Right atrium auricular region (tissue), 2 donors: ENCODE results near the gene FOXP1. TPM values are rescaled to one million over a fixed set of nuclear protein-coding genes. Genes with fewer than 3 reads are reported as not detected.

Experiments used
- DNase-seq: peaks from one replicate; pipeline ENCODE4 v3.0.0-alpha.2; 2019; ENCODE audit warnings: low spot score
- H3K27ac ChIP-seq, 2 donors: fragments of 200-600 bp; sonication (generic); 1 replicate in 1 of 2; 2 replicates in 1 of 2; pipeline ENCODE4 v1.5.1; 2016 to 2019
- H3K27me3 ChIP-seq, 2 donors: fragments of 200-600 bp; sonication (generic); one replicate each; pipeline versions ENCODE4 v1.5.1 to v1.6.0; 2017 to 2019
- H3K36me3 ChIP-seq: fragments of 200-600 bp; sonication (generic); one replicate; pipeline ENCODE4 v1.5.1; 2016
- H3K4me1 ChIP-seq, 2 donors: fragments of 200-600 bp; sonication (generic); one replicate each; pipeline versions ENCODE4 v1.5.1 to v1.6.0; 2017 to 2019
- H3K4me3 ChIP-seq, 2 donors: fragments of 200-600 bp; sonication (generic); 1 replicate in 1 of 2; 2 replicates in 1 of 2; pipeline ENCODE4 v1.5.1; 2017 to 2019; ENCODE audit warnings: mild to moderate bottlenecking in 1 of 2, moderate library complexity in 1 of 2
- H3K9me3 ChIP-seq, 2 donors: fragments of 200-600 bp; sonication (generic); one replicate each; pipeline ENCODE4 v1.5.1; 2019
- CTCF ChIP-seq, 2 donors: fragments of 200-600 bp; sonication (generic); IDR thresholded peaks; one replicate each; pipeline ENCODE4 v1.5.1; 2019; ENCODE audit warnings: antibody characterized with exemption in 2 of 2
- total RNA-seq, 2 donors: library from RNA; depleted of rRNA; stranded (reverse); fragments of >200 nt; gene quantifications; one replicate each; pipeline ENCODE4 v1.1.0, GENCODE V29; 2016

FOXP1 gene
- total RNA-seq, 2 donors from 2014 or later, result 39.2 to 59.0 TPM

- no peak for DNase-seq
- peaks cover 0 to 16% of the 10 kb centered on the region in 2 donors for H3K4me1 ChIP-seq
- H3K4me3 ChIP-seq, result no peak overlapping the region
- H3K9me3 ChIP-seq, result no peaks in the 10 kb centered on the region
- no peaks in the 10 kb centered on the region for H3K36me3 ChIP-seq
- no peaks in the 10 kb centered on the region for H3K27me3 ChIP-seq
- TF ChIP-seq CTCF (IDR thresholded peaks at IDR 0.05), result no peak
- no peak overlapping the region for H3K27ac ChIP-seq
Measured at GRCh38 chr3:71214797-71215196, 368.7 kb downstream of the FOXP1 start.

- Histone ChIP-seq H3K4me3 (no peak overlapping the region), H3K27ac (no peak overlapping the region), H3K4me1 (peaks cover 0 to 24% of the 10 kb centered on the region in 2 donors), H3K27me3 (no peaks in the 10 kb centered on the region), H3K36me3 (no peaks in the 10 kb centered on the region), H3K9me3 (no peaks in the 10 kb centered on the region)
- DNase-seq, result no peak
- no peak for TF ChIP-seq CTCF (IDR thresholded peaks at IDR 0.05)
Measured at GRCh38 chr3:71214016-71214415, 369.5 kb downstream of the FOXP1 start.

- no peak overlapping the region for H3K4me3 ChIP-seq
- peak overlapping the region; percentile 70 to 73 for H3K27ac ChIP-seq
- peak; percentile 61 for DNase-seq
- H3K36me3 ChIP-seq, result no peaks in the 10 kb centered on the region
- H3K4me1 ChIP-seq, result peaks cover 0 to 48% of the 10 kb centered on the region in 2 donors
- no peak for TF ChIP-seq CTCF (IDR thresholded peaks at IDR 0.05)
- no peaks in the 10 kb centered on the region for H3K9me3 ChIP-seq
- no peaks in the 10 kb centered on the region for H3K27me3 ChIP-seq
Measured at GRCh38 chr3:71211083-71211482, 372.4 kb downstream of the FOXP1 start.

GRCh38 chr3:71210257-71211007, 373.1 kb downstream of the FOXP1 start:
- no peak overlapping the region for H3K4me3 ChIP-seq
- peak in 1 of 2 donors; percentile 23 for TF ChIP-seq CTCF (IDR thresholded peaks at IDR 0.05)
- no peaks in the 10 kb centered on the region for H3K27me3 ChIP-seq
- H3K36me3 ChIP-seq, result no peaks in the 10 kb centered on the region
- H3K27ac ChIP-seq, result peak overlapping the region; percentile 70 to 73
- peaks cover 0 to 48% of the 10 kb centered on the region in 2 donors for H3K4me1 ChIP-seq
- peak; percentile 70 for DNase-seq
- no peaks in the 10 kb centered on the region for H3K9me3 ChIP-seq

GRCh38 chr3:71208211-71209095, 375.1 kb downstream of the FOXP1 start:
- no peaks in the 10 kb centered on the region for H3K27me3 ChIP-seq
- no peak for DNase-seq
- no peaks in the 10 kb centered on the region for H3K9me3 ChIP-seq
- peaks cover 0 to 52% of the 10 kb centered on the region in 2 donors for H3K4me1 ChIP-seq
- no peak for TF ChIP-seq CTCF (IDR thresholded peaks at IDR 0.05)
- peak overlapping the region in 1 of 2 donors; percentile 73 for H3K27ac ChIP-seq
- no peaks in the 10 kb centered on the region for H3K36me3 ChIP-seq
- H3K4me3 ChIP-seq, result no peak overlapping the region
